DOHH2 (cell line): ENCODE data around the gene PACRG.

Experiments used
- H3F3A ChIP-seq: fragments of 200-600 bp; sonication (generic), shearing (Covaris generic); 2 replicates; pipeline ENCODE4 v1.6.0; 2016; ENCODE audit warnings: antibody characterized with exemption, mild to moderate bottlenecking; ENCODE audit not compliant: control insufficient read depth, insufficient read depth
- H3K27ac ChIP-seq: fragments of 200-600 bp; sonication (generic); 2 replicates; pipeline ENCODE4 v1.5.1; 2014; ENCODE audit warnings: low read depth, mild to moderate bottlenecking, low read length, moderate library complexity
- H3K27me3 ChIP-seq: fragments of 200-600 bp; sonication (generic); 2 replicates; pipeline ENCODE4 v1.6.1; 2014; ENCODE audit warnings: mild to moderate bottlenecking, low read length, mixed read lengths; ENCODE audit not compliant: control insufficient read depth
- H3K36me3 ChIP-seq: fragments of 200-600 bp; sonication (generic); 2 replicates; pipeline ENCODE4 v1.6.1; 2014; ENCODE audit warnings: mild to moderate bottlenecking, low read length, moderate library complexity, mixed read lengths; ENCODE audit not compliant: control insufficient read depth
- H3K4me1 ChIP-seq: fragments of 200-600 bp; sonication (generic); 2 replicates; pipeline ENCODE4 v1.6.1; 2014; ENCODE audit warnings: mild to moderate bottlenecking, low read length, mixed read lengths; ENCODE audit not compliant: control insufficient read depth
- H3K4me2 ChIP-seq: fragments of 200-600 bp; sonication (generic); 2 replicates; pipeline ENCODE4 v1.6.0; 2014; ENCODE audit warnings: mild to moderate bottlenecking, low read length, moderate library complexity
- H3K4me3 ChIP-seq: fragments of 200-600 bp; sonication (generic); 2 replicates; pipeline ENCODE4 v1.5.1; 2014; ENCODE audit warnings: mild to moderate bottlenecking, low read length, mixed read lengths
- H3K79me2 ChIP-seq: fragments of 200-600 bp; sonication (generic); 2 replicates; pipeline ENCODE4 v1.6.1; 2014; ENCODE audit warnings: mild to moderate bottlenecking, low read length, mixed read lengths; ENCODE audit not compliant: control insufficient read depth
- H3K9me2 ChIP-seq: fragments of 200-600 bp; sonication (generic); replicated peaks from 2 replicates; pipeline ENCODE4 v1.6.1; 2014; ENCODE audit warnings: mild to moderate bottlenecking, low read length, mixed read lengths; ENCODE audit not compliant: control insufficient read depth
- H3K9me3 ChIP-seq: fragments of 200-600 bp; sonication (generic); 2 replicates; pipeline ENCODE4 v1.6.1; 2014; ENCODE audit warnings: antibody characterized with exemption, low read length, mixed read lengths; ENCODE audit not compliant: control insufficient read depth, insufficient read depth
- H4K20me1 ChIP-seq: fragments of 200-600 bp; sonication (generic); 2 replicates; pipeline ENCODE4 v1.6.0; 2014; ENCODE audit warnings: low read depth, mild to moderate bottlenecking, antibody characterized with exemption, low read length, moderate library complexity; ENCODE audit not compliant: control insufficient read depth, insufficient read depth
- EZH2phosphoT487 ChIP-seq: fragments of 200-600 bp; sonication (generic); IDR thresholded peaks from 2 replicates; pipeline ENCODE4 v1.6.1; 2017; ENCODE audit warnings: borderline replicate concordance, mild to moderate bottlenecking, antibody characterized with exemption, low read length, moderate library complexity, mixed read lengths
- TF ChIP-seq, protein P1 (sequence below): fragments of 200-600 bp; sonication (generic); IDR thresholded peaks from one replicate; pipeline ENCODE4 v1.5.1; 2014; ENCODE audit warnings: antibody characterized with exemption, mild to moderate bottlenecking, low read depth, low read length; ENCODE audit not compliant: poor library complexity, severe bottlenecking

The PACRG gene

DNA sequence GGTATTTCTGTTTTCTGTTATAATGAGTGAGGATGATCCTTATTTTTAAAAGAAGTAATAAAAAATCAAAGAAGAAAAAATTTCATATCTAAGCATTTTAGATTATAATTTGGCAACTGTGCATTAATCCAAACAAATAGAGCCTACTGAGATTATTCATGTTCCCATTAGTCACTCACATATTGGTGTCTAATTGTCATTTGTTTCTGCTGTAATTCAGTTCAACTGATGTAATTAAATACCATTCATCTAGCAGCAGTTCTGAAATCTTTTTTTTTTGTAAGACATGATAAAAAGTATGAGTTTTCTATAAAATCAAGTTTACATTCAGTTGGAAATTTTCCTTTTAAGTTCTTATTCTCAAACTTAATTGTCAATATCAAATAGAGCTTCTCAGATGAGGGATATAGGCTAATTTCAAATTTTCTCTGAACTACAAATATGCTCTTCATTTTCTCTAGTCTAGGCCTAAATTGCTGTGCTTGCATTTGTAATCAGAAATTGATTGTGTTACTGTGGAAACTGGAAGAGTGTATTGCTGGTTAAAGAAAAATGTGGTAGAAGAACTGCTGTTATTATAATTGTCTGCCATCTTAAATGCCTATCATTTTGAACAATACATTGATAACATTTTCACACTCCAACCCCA is 23.6 kb downstream of the PACRG start:
- Histone ChIP-seq H3K36me3 (no peaks in the 10 kb centered on the region), H3K4me1 (no peaks in the 10 kb centered on the region), H4K20me1 (no peaks in the 10 kb centered on the region), H3K27ac (no peak overlapping the region), H3K9me3 (no peaks in the 10 kb centered on the region), H3K9me2 (no peaks in the 10 kb centered on the region), H3K4me2 (no peak overlapping the region), H3K4me3 (no peak overlapping the region), H3K27me3 (no peaks in the 10 kb centered on the region), H3F3A (no peaks in the 10 kb centered on the region), H3K79me2 (no peaks in the 10 kb centered on the region)
- TF ChIP-seq, protein P1, sequence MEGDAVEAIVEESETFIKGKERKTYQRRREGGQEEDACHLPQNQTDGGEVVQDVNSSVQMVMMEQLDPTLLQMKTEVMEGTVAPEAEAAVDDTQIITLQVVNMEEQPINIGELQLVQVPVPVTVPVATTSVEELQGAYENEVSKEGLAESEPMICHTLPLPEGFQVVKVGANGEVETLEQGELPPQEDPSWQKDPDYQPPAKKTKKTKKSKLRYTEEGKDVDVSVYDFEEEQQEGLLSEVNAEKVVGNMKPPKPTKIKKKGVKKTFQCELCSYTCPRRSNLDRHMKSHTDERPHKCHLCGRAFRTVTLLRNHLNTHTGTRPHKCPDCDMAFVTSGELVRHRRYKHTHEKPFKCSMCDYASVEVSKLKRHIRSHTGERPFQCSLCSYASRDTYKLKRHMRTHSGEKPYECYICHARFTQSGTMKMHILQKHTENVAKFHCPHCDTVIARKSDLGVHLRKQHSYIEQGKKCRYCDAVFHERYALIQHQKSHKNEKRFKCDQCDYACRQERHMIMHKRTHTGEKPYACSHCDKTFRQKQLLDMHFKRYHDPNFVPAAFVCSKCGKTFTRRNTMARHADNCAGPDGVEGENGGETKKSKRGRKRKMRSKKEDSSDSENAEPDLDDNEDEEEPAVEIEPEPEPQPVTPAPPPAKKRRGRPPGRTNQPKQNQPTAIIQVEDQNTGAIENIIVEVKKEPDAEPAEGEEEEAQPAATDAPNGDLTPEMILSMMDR: no peak
- no peak for TF ChIP-seq EZH2phosphoT487

DNA sequence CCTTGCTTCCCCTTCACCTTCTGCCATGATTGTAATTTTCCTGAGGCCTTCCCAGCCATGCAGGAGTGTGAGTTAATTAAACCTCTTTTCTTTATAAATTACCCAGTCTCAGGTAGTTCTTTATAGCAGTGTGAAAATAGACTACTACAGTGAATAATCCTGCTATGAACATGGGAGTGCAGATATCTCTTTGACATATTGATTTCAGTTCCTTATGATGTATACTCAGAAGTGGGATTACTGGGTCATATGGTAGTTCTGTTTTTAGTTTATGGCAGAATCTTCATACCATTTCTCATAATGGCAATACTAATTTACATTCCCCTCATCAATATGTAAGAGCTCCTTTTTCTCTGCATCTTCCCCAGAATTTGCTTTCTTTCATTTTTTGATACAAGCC is 26.0 kb downstream of the PACRG start:
- no peaks in the 10 kb centered on the region for H3K4me1 ChIP-seq
- no peaks in the 10 kb centered on the region for H3K9me2 ChIP-seq
- no peaks in the 10 kb centered on the region for H3K36me3 ChIP-seq
- H3K27ac ChIP-seq: no peak overlapping the region
- no peaks in the 10 kb centered on the region for H3F3A ChIP-seq
- no peak overlapping the region for H3K4me3 ChIP-seq
- TF ChIP-seq, protein P1: no peak
- TF ChIP-seq EZH2phosphoT487: no peak
- no peaks in the 10 kb centered on the region for H3K79me2 ChIP-seq
- H3K9me3 ChIP-seq: no peaks in the 10 kb centered on the region
- no peak overlapping the region for H3K4me2 ChIP-seq
- H4K20me1 ChIP-seq: no peaks in the 10 kb centered on the region
- H3K27me3 ChIP-seq: no peaks in the 10 kb centered on the region

DNA sequence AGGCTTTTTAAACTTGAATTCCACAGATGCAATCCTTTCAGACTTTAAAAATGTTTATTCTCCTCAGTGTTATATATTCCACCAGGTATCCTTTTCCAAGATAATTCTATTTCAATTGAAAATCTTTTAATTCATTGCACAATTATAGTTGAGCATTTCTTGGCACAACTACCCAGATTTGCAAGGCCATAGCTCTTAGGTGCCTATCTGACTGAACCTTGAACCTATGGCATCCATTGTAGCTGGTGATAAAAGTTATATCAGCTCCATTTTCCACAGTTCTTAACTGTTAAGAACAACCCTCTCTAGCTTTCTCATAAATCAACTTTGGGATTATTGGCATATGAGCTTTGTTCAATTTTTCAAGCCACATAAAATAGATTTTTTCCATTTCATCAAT is 42.4 kb downstream of the PACRG start:
- TF ChIP-seq EZH2phosphoT487: no peak
- TF ChIP-seq, protein P1: no peak
- H4K20me1 ChIP-seq: no peaks in the 10 kb centered on the region
- H3K9me3 ChIP-seq: no peaks in the 10 kb centered on the region
- no peak overlapping the region for H3K4me3 ChIP-seq
- H3K27me3 ChIP-seq: no peaks in the 10 kb centered on the region
- no peaks in the 10 kb centered on the region for H3K79me2 ChIP-seq
- H3F3A ChIP-seq: no peaks in the 10 kb centered on the region
- no peak overlapping the region for H3K27ac ChIP-seq
- H3K4me2 ChIP-seq: no peak overlapping the region
- no peaks in the 10 kb centered on the region for H3K9me2 ChIP-seq
- H3K36me3 ChIP-seq: no peaks in the 10 kb centered on the region
- no peaks in the 10 kb centered on the region for H3K4me1 ChIP-seq
